HG03139 (cell line): ENCODE data around the gene TTI1.

Source experiments
- ATAC-seq: cut with Tn5 transposase; IDR thresholded peaks from one replicate; pipeline ENCODE4 v1.9.1; 2021; ENCODE audit not compliant: unreplicated experiment

TTI1 gene

GRCh38 chr20:37939701-37940560 lies 93.3 kb downstream of the TTI1 start:
- no peak for ATAC-seq

DNA sequence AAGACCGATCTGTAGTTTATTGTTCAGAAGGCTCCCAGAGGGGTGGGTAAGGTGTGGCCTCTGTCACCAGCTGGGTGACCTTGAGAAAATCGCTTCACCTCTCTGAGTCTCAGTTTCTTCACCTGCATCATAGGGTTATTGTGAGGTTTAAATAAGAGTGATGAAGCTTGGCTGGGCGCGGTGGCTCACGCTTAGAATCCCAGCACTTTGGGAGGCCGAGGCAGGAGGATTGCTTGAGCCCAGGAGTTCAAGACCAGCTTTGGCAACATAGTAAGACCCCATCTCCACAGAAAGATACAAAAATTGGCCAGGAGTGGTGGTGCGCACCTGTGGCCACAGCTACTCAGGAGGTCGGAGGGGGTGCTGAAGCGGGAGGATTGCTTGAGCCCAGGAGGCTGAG lies 94.3 kb downstream of the TTI1 start:
- no peak for ATAC-seq

- ATAC-seq = no peak
Measured at GRCh38 chr20:37938181-37938750, 95.0 kb downstream of the TTI1 start.

DNA sequence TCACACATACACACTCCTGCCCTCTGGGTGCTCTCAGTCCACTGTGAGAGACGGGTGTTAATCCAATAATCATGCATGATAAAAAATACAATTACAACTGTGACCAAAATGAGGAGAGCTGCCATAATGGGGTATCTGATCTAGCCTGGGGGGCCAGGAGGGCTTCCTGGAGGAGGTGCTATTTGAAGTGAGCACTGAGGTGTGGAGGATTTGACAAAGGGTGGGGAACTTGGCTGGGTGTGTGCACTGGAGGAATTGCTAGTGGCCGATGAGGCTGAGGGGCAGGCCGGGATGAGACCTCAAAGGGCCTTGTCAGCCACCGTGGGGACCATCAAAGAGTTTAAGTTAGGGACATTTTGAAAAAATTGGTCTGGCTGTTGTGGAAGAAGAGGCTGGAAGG lies 95.6 kb downstream of the TTI1 start:
- no peak for ATAC-seq

DNA sequence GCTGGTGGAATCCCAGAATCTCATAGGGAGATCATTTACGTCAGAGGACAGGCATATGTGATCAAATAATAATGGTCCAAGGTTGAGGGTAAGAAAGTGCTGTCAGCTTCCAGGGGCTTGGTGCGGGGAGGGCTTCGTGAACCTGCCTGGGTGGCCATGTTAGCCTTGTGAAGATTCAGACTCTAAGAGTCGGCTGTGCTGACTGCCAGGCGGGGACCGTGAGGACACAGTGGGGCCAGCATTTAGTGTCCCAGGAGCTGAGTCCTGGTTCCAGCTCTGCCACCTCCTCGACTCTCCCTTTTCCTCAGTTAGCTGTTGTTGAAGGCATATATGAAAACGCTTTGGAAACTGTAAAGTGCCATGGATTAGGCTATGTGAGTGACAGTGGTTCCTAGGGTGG lies 96.8 kb downstream of the TTI1 start:
- no peak for ATAC-seq

DNA sequence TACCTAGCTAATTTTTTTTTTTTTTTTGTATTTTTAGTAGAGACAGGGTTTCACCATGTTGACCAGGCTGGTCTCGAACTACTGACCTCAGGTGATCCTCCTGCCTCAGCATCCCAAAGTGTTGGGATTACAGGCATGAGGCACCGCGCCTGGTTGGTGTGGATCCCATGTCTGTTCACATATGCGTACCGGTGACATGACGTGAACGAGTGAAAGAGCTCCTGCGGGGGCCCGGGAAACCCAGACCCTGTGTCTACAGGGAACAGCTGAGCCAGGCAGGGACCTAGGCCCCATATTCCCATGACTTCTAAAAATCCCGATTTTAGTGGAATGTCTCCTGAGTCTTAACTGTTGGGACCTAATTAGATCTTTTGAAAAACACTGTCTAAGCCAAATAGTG lies 97.2 kb downstream of the TTI1 start:
- ATAC-seq = no peak

- ATAC-seq = no peak
Measured at GRCh38 chr20:37935435-37935834, 97.8 kb downstream of the TTI1 start.

DNA sequence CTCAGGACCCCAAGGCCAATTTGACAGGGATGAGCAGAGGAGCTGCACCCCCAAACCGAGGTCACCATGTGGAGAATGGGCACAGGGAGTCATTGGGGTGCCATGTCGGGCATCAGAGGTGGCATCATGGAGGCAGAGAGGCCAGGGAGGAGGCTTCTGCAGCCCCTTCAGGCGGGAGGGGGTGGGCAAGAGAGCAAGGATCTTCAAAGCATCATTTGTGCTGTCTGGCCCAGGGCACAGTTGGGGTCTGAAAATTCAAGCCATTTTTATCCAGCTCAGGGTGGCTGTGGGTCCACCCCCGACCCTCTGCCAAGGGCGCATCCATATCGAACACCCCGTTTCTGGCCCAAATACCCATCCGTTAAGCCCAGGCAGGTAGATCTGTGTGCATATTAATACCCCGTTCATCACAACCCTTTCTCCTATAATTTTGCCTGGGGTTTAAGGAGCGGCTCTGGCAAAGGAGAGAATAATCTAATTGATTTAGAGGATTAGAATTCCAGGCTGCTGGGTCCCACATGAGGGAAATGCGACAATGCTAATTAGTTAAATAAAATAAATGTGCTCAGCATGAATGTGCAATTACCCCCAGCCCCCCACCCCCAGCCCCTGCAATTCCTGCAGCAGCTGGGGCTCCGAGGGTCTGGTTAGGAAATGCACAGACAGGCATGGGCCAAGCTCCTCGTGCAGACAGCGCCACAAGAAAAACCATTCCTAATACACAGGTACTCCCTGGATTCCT lies 98.5 kb downstream of the TTI1 start:
- no peak for ATAC-seq

- no peak for ATAC-seq
Measured at GRCh38 chr20:37933786-37934633, 99.2 kb downstream of the TTI1 start.
